ENCODE measurements around the gene CCM2.

DNA sequence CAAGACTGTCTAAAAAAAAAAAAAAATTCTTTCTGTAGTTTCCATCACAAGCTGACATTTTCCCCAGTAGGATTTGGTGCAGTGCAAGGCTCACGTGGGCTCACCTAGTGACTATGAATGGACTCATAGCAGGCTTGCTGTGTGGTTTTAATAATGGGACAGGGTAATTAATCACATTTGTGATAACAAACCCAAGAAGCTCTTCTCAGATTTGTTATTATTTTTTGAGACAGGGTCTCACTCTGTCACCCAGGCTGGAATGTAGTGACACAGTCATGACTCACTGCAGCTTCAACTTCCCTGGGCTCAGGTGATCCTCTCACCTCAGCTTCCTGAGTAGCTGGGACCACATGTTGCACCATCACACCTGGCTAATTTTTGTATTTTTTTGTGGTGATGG lies 48.7 kb downstream of the CCM2 start:
- TF ChIP-seq CTCF (IDR thresholded peaks at IDR 0.05): no peak
- no peak for TF ChIP-seq POLR2AphosphoS5 (IDR thresholded peaks at IDR 0.05)
